Stimulated activated CD4-positive, alpha-beta T cell treated with anti-CD3 and anti-CD28 coated beads, Interleukin-1b, Interleukin-23, amount 100 ng/mL, for 4 hours (primary cell): ENCODE data around the gene GAS2L2.

Source experiments
- DNase-seq, 2 donors: peaks; one replicate each; pipeline ENCODE4 v3.0.0-alpha.2; 2020; ENCODE audit warnings: low read depth in 2 of 2

GAS2L2 gene

DNA sequence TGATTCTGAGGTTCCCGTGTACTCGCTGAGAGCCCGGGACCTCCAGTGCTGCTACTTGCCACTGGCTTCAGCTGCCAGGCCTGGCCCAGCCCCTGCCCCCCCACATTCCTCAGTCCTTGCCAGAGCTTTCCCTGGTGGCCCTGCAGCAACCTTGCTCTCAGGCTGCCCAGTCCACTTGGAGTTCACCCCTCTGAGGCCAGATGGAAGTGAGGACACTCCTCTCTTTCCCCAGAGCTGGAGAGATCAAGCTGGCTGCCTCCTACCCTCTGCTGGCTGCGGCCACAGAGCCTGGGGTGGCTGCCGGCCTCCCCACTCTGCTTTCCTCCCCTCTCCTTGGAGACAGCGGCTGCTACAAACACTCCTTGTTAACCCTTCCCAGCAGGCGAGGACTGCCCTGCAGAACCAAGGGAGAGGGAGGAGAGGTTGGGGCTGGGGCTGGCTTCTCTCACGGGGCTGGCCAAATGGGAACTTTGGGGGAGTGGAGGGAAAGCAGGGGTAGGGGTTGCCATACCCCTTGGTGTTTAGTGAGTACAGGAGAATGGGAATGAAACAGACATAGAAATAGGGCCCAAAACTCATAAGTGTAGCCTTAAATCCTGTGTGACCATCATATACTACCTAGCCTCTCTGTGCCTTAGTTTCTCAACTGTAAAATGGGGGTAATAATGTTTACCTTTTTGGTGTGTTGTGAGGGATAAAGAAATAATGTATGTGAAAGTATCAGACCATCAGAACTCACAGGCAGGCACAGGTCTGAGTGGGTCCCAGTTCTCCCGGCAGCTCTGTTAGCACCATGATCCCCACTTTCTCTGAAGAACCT lies at the start of gene GAS2L2:
Gene GAS2L2 (minus strand): TSS at position 295 of the 820 bp plus-strand sequence. CDS start 389 bp downstream, outside the sequence.
- DNase-seq: no peak

- no peak for DNase-seq
Measured at GRCh38 chr17:35801583-35802224, 48.7 kb upstream of the GAS2L2 start.

- no peak for DNase-seq
Measured at GRCh38 chr17:35799942-35800341, 46.9 kb upstream of the GAS2L2 start.

GRCh38 chr17:35797918-35798317 lies 44.9 kb upstream of the GAS2L2 start:
- DNase-seq: no peak

DNA sequence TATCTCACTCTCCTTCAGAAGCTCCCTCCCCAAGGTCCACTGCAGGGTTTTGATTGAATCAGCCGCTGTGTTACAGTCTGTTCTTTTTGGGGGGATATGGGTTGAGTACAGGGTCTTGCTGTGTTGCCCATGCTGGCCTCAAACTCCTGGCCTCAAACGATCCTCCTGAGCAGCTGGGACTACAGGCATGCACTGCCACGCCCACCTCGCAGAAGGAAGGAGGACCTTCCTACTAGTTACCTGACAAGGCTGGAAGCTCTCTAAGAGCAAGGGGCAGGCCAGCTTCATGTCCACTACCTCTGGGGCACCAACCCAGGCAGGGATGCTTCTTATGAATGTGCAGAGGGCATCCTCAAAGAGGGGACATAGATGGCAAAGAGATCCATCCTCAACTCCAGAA lies 44.3 kb upstream of the GAS2L2 start:
- no peak for DNase-seq

DNA sequence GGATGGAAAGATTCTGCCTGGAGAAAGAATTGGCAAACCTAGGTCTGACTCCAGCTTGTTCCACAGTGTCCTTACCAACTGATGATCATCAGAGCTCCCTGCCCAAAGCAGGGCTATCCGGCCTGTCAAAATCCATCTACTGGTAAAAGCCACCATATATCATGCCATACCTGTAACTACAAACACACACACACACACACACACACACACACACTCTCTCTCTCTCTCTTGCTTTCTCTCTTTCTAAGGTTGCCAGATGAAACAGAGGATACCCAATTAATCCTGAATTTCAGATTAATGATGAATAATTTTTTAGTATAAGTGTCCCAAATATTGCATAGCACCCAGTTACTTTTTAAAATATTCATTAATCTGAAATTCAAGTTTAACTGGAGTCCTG lies 43.9 kb upstream of the GAS2L2 start:
- no peak for DNase-seq

GRCh38 chr17:35795871-35796265 lies 42.8 kb upstream of the GAS2L2 start:
- no peak for DNase-seq

DNA sequence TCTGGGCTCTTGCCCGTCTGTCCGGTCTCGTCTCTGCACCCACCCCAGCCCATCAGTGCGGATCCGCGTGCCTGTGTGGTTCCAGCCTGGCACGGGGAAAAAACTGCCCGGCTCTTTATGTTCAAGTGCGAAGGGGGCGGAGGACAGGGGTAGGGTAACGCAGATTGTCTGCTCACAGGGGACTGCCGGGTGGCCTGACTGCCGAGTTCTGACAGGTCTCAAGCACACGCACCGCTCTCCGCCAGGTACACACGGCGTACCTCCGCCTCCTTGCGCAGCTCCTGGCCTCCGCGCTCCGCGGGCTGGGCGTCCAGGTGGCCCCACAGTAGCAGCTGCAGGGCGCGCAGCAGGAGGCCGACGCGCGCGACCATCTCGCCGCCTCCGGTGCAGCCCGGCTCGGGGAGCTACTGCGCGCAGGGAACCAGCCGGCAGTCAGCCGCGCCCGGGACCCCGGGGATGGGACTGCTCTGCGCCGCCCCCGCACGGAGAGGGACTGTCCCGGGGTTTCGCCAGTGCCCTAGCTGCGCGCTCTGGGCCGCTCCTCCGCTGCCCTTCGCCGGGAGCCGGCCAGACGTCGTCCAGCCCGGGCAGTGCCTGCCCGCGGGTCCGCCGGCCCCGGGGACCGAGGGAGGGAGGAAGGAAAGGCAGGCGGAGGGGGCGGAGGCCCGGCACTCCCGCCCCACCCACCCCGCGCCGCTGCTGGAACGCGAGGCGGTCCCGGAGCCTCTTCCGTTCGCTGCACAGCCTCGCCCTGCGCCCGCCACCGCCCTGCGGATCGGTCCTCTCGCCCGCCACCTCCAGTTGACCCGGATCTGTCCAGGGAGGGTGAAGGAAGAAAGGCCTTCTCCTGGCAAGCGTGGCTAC lies 42.2 kb upstream of the GAS2L2 start, which contains the start of gene MMP28:
Gene MMP28 (minus strand): TSS at position 635 of the 864 bp plus-strand sequence. CDS start 264 bp downstream, at position 371.
- DNase-seq: peak; percentile 23 to 46

DNA sequence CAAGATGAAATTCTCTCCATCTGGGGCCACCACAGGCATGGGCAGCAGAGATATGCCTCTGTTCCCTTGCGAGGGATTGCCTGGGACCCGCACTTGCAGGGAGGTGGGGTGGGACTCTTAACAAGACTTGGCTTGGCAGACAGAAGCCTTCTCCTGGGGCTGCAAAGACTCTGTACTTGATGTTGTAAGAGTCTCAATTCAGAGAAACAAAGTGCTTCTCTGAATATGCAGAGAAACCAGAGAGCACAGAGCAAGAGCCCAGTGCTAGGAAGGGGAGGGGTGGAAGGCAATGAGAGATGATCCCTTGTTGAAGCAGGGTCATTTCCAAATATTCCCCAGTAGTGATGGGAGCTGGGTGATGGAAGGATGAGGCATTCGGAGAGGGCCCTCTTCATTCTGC lies 40.2 kb upstream of the GAS2L2 start:
- DNase-seq: no peak

DNA sequence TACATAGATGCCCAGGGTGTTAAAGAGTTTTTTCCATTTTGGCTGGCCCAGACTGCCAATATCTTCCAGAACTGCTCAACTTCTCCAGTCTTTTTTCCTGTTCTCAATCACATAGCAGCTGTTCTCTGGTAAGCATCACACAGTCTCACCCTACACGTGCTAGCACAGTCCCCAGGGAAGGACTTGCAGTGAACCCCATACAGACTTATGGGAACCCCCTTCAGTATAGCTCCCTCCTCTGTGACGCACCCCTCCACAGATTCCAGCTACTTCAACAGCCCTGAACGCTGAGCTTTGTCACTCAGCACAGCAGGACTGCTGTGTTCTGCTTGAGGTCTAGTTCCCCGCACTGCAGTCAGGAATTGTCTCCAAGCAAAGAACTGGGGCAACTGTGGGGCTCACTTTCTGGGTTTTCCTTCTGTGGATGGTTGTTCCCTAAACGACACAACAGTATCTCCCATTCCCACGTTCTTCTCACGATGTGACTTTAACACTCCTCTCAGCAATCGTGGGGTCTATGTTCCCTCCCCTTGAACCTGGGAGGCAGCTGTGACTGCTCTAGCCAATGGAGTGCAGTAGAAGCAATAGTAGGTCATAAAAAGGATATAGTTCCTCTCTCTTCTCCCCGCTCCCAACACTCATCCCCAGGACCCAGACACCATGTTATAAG lies 38.8 kb upstream of the GAS2L2 start:
- no peak for DNase-seq

DNA sequence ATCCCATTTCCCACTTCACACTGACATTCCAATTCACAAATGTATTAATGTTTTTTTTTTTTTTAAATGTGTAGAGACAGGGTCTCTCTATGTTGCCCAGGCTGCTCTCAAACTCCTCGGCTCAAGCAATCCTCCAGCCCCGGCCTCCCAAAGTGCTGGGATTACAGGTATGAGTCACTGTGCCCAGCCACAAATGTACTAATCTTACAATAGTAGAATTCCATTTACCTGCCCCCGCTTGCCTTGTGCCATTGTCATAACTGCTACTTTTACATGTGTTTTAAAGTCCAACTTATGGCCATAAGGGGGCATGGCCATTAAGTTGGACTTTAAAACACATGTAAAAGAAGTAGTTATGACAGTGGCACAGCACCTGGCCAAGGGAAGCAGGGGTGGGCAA lies 37.8 kb upstream of the GAS2L2 start:
- DNase-seq: no peak

DNA sequence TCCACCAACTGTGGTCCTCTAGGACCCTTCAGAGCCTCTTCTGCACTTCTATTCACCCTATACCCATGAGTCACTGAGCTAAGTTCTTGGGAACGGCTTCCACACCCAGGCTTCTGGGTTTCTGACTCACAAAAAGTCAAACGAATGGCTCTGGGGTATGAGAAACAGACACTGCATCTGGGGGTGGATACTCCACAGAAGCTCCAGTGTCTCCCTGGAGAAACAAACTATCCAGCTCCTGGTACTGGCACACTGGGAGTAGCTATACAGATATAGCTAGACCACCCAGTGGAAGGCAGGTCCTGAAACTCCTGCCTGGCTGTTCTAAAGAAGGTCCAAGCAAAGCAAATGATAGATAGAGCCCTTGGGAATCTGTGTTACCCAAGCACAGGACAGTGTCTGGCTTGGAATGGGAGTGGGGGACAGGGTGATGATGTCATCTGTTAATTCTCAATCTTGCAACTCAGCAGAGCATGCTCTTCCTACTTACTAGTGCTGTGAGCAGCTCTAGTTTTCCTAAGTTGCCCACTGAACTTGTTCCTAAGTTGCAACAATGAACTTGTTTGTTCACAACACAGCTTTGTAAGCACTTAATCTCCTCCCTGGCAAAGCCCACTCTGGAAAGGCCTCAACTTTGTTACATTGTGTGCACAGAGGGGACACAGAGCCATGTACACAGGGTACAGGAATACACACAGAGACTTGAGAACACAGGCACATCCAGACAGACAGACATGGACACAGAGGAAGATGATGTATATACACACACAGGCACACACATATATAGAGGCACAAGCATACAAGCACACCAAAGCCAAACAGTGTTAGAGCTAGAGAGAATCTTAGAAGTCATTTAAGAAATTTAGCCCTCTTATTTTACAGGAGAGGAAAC lies 35.7 kb upstream of the GAS2L2 start:
- no peak for DNase-seq

DNA sequence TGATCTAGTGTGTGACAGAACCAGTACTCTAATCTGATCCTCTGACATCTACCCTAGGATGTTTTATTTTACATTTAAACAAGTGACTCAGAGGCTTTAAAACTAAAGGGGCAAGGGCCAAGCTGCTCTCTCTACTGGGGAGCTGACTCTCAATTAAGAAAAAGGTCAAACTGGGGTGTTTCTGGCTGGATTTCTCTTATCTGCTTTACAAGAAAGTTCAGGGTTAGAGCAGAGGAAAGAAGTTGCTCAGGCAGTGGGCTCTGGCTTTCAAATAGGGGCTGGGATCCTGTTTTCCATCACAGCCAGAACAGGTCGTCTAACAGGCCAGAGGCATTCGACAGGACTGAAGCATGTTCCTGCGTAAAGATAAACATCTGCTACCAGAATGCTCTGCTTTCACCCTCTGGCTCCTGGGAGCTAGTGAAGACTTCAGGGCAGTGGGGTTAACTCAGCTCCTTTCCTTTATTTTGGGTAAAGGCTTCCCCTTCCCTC lies 33.9 kb upstream of the GAS2L2 start:
- no peak for DNase-seq

- DNase-seq: no peak
Measured at GRCh38 chr17:35784895-35785294, 31.9 kb upstream of the GAS2L2 start.

- DNase-seq: no peak
Measured at GRCh38 chr17:35780950-35781349, 27.9 kb upstream of the GAS2L2 start.

DNA sequence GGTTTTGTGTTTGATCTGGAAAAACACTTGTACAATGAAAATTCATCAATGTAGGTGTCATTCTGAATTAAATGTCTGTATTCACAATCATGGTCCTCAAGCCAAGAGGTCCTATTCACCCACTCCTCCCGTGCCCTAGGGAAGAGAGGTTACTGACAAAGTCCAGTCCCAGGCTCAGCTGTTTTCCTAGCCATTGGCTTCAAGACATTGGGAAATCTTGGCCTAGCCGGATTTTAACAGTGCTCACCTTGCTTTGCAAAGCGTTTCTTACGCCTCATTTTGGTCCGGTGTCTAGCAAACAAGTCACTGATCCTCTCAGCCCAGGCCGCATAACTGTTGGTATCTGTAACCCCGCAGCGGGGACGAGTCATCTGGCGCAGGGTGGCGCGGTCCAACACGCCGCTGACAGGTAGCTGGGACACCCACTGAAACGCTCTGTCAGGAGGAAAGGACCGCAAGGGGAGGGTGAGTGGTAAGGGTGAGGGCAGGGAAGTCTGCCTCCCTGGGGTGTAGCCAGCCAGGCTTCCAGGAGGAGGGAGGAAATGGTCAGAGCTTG lies 25.7 kb upstream of the GAS2L2 start:
- no peak for DNase-seq

GRCh38 chr17:35775583-35775982 lies 22.5 kb upstream of the GAS2L2 start:
- no peak for DNase-seq

GRCh38 chr17:35775039-35775438 lies 22.0 kb upstream of the GAS2L2 start:
- DNase-seq: no peak

GRCh38 chr17:35774499-35774898 lies 21.5 kb upstream of the GAS2L2 start:
- DNase-seq: no peak
